WTC11 (cell line): ENCODE data around the gene IFITM2. TPM values are rescaled to one million over a fixed set of nuclear protein-coding genes. Genes with fewer than 3 reads are reported as not detected.

Experiments used
- ATAC-seq: fragments of 200-7000 bp; cut with Tn5 transposase; 2 replicates; pipeline ENCODE4 v1.10.0; 2021; ENCODE audit warnings: mild to moderate bottlenecking, moderate library complexity
- CTCF ChIA-PET: fragments of 300-600 bp; sonication (Branson Sonifier 250); formaldehyde crosslinking; loops from one replicate; lab custom pipeline; 2021; ENCODE audit warnings: antibody characterized with exemption; lab: Charles Lee
- POLR2A ChIA-PET: fragments of 350-600 bp; sonication (Branson Sonifier 250); formaldehyde crosslinking; loops from one replicate; lab custom pipeline; 2021; ENCODE audit warnings: antibody characterized with exemption; lab: Charles Lee
- DNase-seq: peaks from one replicate; pipeline ENCODE4 v3.0.0; 2021; ENCODE audit warnings: low spot score
- H3K27ac Mint-ChIP-seq: 2 replicates; pipeline ENCODE4 v1.8.0; 2021; ENCODE audit warnings: mixed read lengths
- H3K27me3 Mint-ChIP-seq: 2 replicates; pipeline ENCODE4 v1.8.0; 2021; ENCODE audit warnings: low read depth, mild to moderate bottlenecking, moderate library complexity, mixed read lengths
- H3K36me3 Mint-ChIP-seq: 2 replicates; pipeline ENCODE4 v1.8.0; 2021; ENCODE audit warnings: mixed read lengths
- H3K4me1 Mint-ChIP-seq: 2 replicates; pipeline ENCODE4 v1.8.0; 2022; ENCODE audit warnings: mixed read lengths
- H3K4me3 Mint-ChIP-seq: 2 replicates; pipeline ENCODE4 v1.8.0; 2021; ENCODE audit warnings: mild to moderate bottlenecking, moderate library complexity, mixed read lengths
- H3K9me3 Mint-ChIP-seq: 2 replicates; pipeline ENCODE4 v1.8.0; 2021; ENCODE audit warnings: mixed read lengths
- AFF4 ChIP-seq: sonication (generic); formaldehyde crosslinking; IDR thresholded peaks from 2 replicates; pipeline ENCODE4 v1.8.1; 2023; ENCODE audit warnings: mild to moderate bottlenecking, missing genetic modification reagents, borderline replicate concordance
- ATF1 ChIP-seq: sonication (generic); formaldehyde crosslinking; IDR thresholded peaks from 2 replicates; pipeline ENCODE4 v1.8.1; 2023; ENCODE audit warnings: mild to moderate bottlenecking, moderate library complexity, missing genetic modification reagents
- ATF6 ChIP-seq: sonication (generic); formaldehyde crosslinking; IDR thresholded peaks from 2 replicates; pipeline ENCODE4 v1.8.1; 2023; ENCODE audit warnings: mild to moderate bottlenecking, missing genetic modification reagents
- CREM ChIP-seq: sonication (generic); formaldehyde crosslinking; IDR thresholded peaks from 2 replicates; pipeline ENCODE4 v1.8.1; 2022; ENCODE audit warnings: mild to moderate bottlenecking, missing genetic modification reagents, moderate library complexity
- E2F5 ChIP-seq: sonication (generic); formaldehyde crosslinking; IDR thresholded peaks from 2 replicates; pipeline ENCODE4 v1.8.1; 2022; ENCODE audit warnings: mild to moderate bottlenecking, moderate library complexity, missing genetic modification reagents
- EMX1 ChIP-seq: fragments of 250-450 bp; sonication (Bioruptor Pico); IDR thresholded peaks from 2 replicates; pipeline ENCODE4 v1.8.0; 2021; ENCODE audit warnings: mild to moderate bottlenecking
- FOXJ3 ChIP-seq: sonication (generic); formaldehyde crosslinking; IDR thresholded peaks from 2 replicates; pipeline ENCODE4 v1.9.0; 2021; ENCODE audit warnings: missing genetic modification reagents, mild to moderate bottlenecking, borderline replicate concordance
- FOXP1 ChIP-seq: sonication (generic); formaldehyde crosslinking; IDR thresholded peaks from 2 replicates; pipeline ENCODE4 v1.8.0; 2022; ENCODE audit warnings: missing genetic modification reagents, mild to moderate bottlenecking, moderate library complexity, borderline replicate concordance
- GABPB1 ChIP-seq: sonication (generic); formaldehyde crosslinking; IDR thresholded peaks from 2 replicates; pipeline ENCODE4 v1.8.1; 2023; ENCODE audit warnings: mild to moderate bottlenecking, missing genetic modification reagents
- IRF1 ChIP-seq: sonication (generic); formaldehyde crosslinking; IDR thresholded peaks from 2 replicates; pipeline ENCODE4 v1.8.0; 2023; ENCODE audit warnings: missing genetic modification reagents
- NFE2L1 ChIP-seq: sonication (generic); formaldehyde crosslinking; IDR thresholded peaks from 2 replicates; pipeline ENCODE4 v1.8.1; 2023; ENCODE audit warnings: missing genetic modification reagents
- NR1H2 ChIP-seq: sonication (generic); formaldehyde crosslinking; IDR thresholded peaks from 2 replicates; pipeline ENCODE4 v1.9.0; 2021; ENCODE audit warnings: mild to moderate bottlenecking, moderate library complexity, missing genetic modification reagents
- RELA ChIP-seq: sonication (generic); formaldehyde crosslinking; IDR thresholded peaks from 2 replicates; pipeline ENCODE4 v1.8.1; 2022; ENCODE audit warnings: missing genetic modification reagents, mild to moderate bottlenecking, borderline replicate concordance
- ZNF121 ChIP-seq: sonication (generic); formaldehyde crosslinking; IDR thresholded peaks from 2 replicates; pipeline ENCODE4 v1.8.0; 2023; ENCODE audit warnings: missing genetic modification reagents
- ZNF219 ChIP-seq: sonication (generic); formaldehyde crosslinking; IDR thresholded peaks from 2 replicates; pipeline ENCODE4 v1.8.0; 2023; ENCODE audit warnings: missing genetic modification reagents, mild to moderate bottlenecking, borderline replicate concordance
- ZNF416 ChIP-seq: fragments of 250-450 bp; sonication (Bioruptor Pico); IDR thresholded peaks from 2 replicates; pipeline ENCODE4 v1.9.0; 2021; ENCODE audit warnings: mild to moderate bottlenecking, inconsistent platforms
- total RNA-seq: library from RNA; stranded (reverse); gene quantifications from 3 replicates; pipeline ENCODE4 v1.2.3, GENCODE V29; 2021
- TF ChIP-seq, protein P1 (sequence below): fragments of 250-450 bp; sonication (Bioruptor Pico); IDR thresholded peaks from 2 replicates; pipeline ENCODE4 v1.9.0; 2021; ENCODE audit warnings: mild to moderate bottlenecking
- TF ChIP-seq, protein P2 (sequence below): fragments of 250-450 bp; sonication (Bioruptor Pico); conservative IDR thresholded peaks from 2 replicates; pipeline ENCODE4 v1.9.0; 2021; ENCODE audit warnings: mild to moderate bottlenecking

The IFITM2 gene
- total RNA-seq, 1 experiment from 2014 or later = 436 TPM

DNA sequence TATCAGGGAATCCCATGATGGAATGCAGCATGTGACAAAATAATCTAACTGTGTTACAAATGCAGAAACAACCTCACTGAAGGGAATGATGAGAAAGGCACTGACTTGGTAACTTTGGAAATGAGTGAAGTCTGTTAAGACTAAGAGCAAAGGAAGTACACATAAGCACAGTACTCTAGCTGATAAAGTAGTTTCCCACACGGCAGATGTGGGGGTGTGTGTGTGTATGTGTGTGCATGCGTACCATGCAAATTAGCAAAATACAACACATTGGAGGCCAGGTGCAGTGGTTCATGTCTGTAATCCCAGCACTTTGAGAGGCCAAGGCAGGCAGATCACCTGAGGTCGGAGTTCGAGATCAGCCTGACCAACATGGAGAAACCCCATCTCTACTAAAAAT, 46.0 kb upstream of the IFITM2 start:
- peaks cover 7% of the 10 kb centered on the region; the same call in 1 of the 2 replicates for H3K27me3 Mint-ChIP-seq
- H3K27ac Mint-ChIP-seq = no peak overlapping the region
- ATAC-seq = no peak
- peaks cover 12% of the 10 kb centered on the region for H3K36me3 Mint-ChIP-seq
- ChIA-PET POLR2A (interaction anchor here (1.4 kb wide), 1 partner anchor 8 kb away, joined by 3 read pairs; no protein-coding TSS in a partner anchor), CTCF (interaction anchor here (1.6 kb wide), 1 partner anchor 11 kb away, joined by 8 read pairs; no protein-coding TSS in a partner anchor)
- H3K9me3 Mint-ChIP-seq = peaks cover 31% of the 10 kb centered on the region
- TF ChIP-seq E2F5 (CRISPR knock-in tag) (no peak), ZNF121 (CRISPR knock-in tag) (no peak), GABPB1 (no peak), ATF1 (CRISPR knock-in tag) (no peak), IRF1 (CRISPR knock-in tag) (no peak), CREM (CRISPR knock-in tag) (no peak), ZNF219 (CRISPR knock-in tag) (no peak), FOXJ3 (CRISPR knock-in tag) (no peak), EMX1 (CRISPR knock-in tag) (no peak), RELA (CRISPR knock-in tag) (no peak), NFE2L1 (no peak), NR1H2 (CRISPR knock-in tag) (no peak), FOXP1 (CRISPR knock-in tag) (no peak), ATF6 (no peak), ZNF416 (no peak), AFF4 (CRISPR knock-in tag) (no peak)
- TF ChIP-seq, protein P1, sequence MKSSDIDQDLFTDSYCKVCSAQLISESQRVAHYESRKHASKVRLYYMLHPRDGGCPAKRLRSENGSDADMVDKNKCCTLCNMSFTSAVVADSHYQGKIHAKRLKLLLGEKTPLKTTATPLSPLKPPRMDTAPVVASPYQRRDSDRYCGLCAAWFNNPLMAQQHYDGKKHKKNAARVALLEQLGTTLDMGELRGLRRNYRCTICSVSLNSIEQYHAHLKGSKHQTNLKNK (CRISPR knock-in tag) = no peak
- TF ChIP-seq, protein P2, sequence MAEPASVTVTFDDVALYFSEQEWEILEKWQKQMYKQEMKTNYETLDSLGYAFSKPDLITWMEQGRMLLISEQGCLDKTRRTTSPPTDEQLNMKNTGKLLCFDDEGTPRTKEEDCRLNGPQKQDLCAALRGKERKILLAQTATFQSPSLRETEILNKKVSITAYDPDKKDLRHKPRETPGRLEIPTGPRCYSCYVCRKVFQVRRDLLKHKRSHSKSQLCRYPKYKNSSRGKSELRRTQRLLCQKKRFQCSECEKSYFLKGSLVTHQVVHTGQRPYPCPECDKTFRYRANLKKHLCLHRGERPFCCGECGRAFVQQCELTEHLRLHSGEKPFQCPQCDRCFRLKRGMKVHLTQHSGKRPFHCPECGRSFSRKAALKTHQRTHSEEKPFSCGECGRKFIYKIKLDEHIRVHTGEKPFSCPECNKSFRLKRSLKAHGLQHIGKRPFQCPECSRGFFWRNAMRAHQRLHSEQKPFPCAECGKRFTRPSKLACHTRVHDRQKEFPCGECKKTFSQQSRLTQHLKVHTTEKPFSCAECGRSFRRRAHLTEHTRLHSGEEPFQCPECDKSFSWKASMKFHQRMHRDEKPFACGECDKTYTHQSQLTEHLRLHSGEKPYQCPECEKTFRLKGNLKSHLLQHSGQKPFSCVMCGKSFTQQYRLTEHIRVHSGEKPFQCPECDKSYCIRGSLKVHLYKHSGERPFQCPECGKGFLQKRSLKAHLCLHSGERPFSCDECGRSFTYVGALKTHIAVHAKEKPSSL (CRISPR knock-in tag) = no peak
- H3K4me3 Mint-ChIP-seq = no peak overlapping the region
- DNase-seq = no peak
- H3K4me1 Mint-ChIP-seq = no peaks in the 10 kb centered on the region
